ENCODE data around the gene EFCAB8.
"Not testable (repeated sequence)": the region's sequence is repeated elsewhere in the genome, so short reads cannot be mapped to it uniquely, and the experiment has no call there.

Gene EFCAB8

GRCh38 chr20:32970973-32971300 is 112.2 kb downstream of the EFCAB8 start:
- no peak for DNase-seq (ENCODE audit: low read depth in 2 of 2, low spot score in 1 of 2)

- no peak for DNase-seq (ENCODE audit: low read depth in 2 of 2, low spot score in 1 of 2)
Measured at GRCh38 chr20:32971703-32972161, 113.0 kb downstream of the EFCAB8 start.

- peak; percentile 40 to 69 for DNase-seq (ENCODE audit: low read depth in 2 of 2, low spot score in 1 of 2)
Measured at GRCh38 chr20:32972181-32973076, 113.7 kb downstream of the EFCAB8 start.

- DNase-seq (ENCODE audit: low read depth in 2 of 2, low spot score in 1 of 2), result no peak
Measured at GRCh38 chr20:32973077-32973717, 114.5 kb downstream of the EFCAB8 start.

GRCh38 chr20:32974204-32975064 is 115.7 kb downstream of the EFCAB8 start:
- DNase-seq (ENCODE audit: low read depth in 2 of 2, low spot score in 1 of 2), result not testable (repeated sequence)

GRCh38 chr20:32975121-32975520 is 116.4 kb downstream of the EFCAB8 start:
- DNase-seq (ENCODE audit: low read depth in 2 of 2, low spot score in 1 of 2), result not testable (repeated sequence)

GRCh38 chr20:32975698-32976674 is 117.3 kb downstream of the EFCAB8 start:
- no peak for DNase-seq (ENCODE audit: low read depth in 2 of 2, low spot score in 1 of 2)

- no peak for DNase-seq (ENCODE audit: low read depth in 2 of 2, low spot score in 1 of 2)
Measured at GRCh38 chr20:32976746-32977145, 118.0 kb downstream of the EFCAB8 start.

GRCh38 chr20:32977281-32978008 is 118.7 kb downstream of the EFCAB8 start:
- no peak for DNase-seq (ENCODE audit: low read depth in 2 of 2, low spot score in 1 of 2)

GRCh38 chr20:32978009-32978335 is 119.2 kb downstream of the EFCAB8 start:
- no peak for DNase-seq (ENCODE audit: low read depth in 2 of 2, low spot score in 1 of 2)

- DNase-seq (ENCODE audit: low read depth in 2 of 2, low spot score in 1 of 2), result no peak
Measured at GRCh38 chr20:32979201-32979998, 120.7 kb downstream of the EFCAB8 start.

- no peak for DNase-seq (ENCODE audit: low read depth in 2 of 2, low spot score in 1 of 2)
Measured at GRCh38 chr20:32980131-32980941, 121.6 kb downstream of the EFCAB8 start.

- no peak for DNase-seq (ENCODE audit: low read depth in 2 of 2, low spot score in 1 of 2)
Measured at GRCh38 chr20:32980990-32981389, 122.3 kb downstream of the EFCAB8 start.

- no peak for DNase-seq (ENCODE audit: low read depth in 2 of 2, low spot score in 1 of 2)
Measured at GRCh38 chr20:32982617-32983458, 124.1 kb downstream of the EFCAB8 start.

- DNase-seq (ENCODE audit: low read depth in 2 of 2, low spot score in 1 of 2), result no peak
Measured at GRCh38 chr20:32983459-32984112, 124.9 kb downstream of the EFCAB8 start.

GRCh38 chr20:32984196-32984595 is 125.5 kb downstream of the EFCAB8 start:
- no peak for DNase-seq (ENCODE audit: low read depth in 2 of 2, low spot score in 1 of 2)

Measured in stimulated activated CD8-positive, alpha-beta memory T cell treated with anti-CD3 and anti-CD28 coated beads, Interleukin-4, amount 100 ng/mL, for 1 hour (primary cell).